ENCODE results near the gene LMBR1L.
"Not testable (repeated sequence)": the region's sequence is repeated elsewhere in the genome, so short reads cannot be mapped to it uniquely, and the experiment has no call there.

The LMBR1L gene

GRCh38 chr12:49110464-49111155 lies at the start of gene LMBR1L:
Gene LMBR1L (minus strand): TSS chr12:49110847. CDS start chr12:49110555, 292 bp downstream.
- peak; percentile 98 for DNase-seq (ENCODE audit: low spot score)

- DNase-seq (ENCODE audit: low spot score): no peak
Observed at GRCh38 chr12:49160399-49160798, 49.8 kb upstream of the LMBR1L start.

GRCh38 chr12:49154221-49154620 lies 43.6 kb upstream of the LMBR1L start:
- no peak for DNase-seq (ENCODE audit: low spot score)

- no peak for DNase-seq (ENCODE audit: low spot score)
Observed at GRCh38 chr12:49147384-49147783, 36.7 kb upstream of the LMBR1L start.

GRCh38 chr12:49146406-49146805 lies 35.8 kb upstream of the LMBR1L start:
- peak; percentile 21 for DNase-seq (ENCODE audit: low spot score)

- DNase-seq (ENCODE audit: low spot score): no peak
Observed at GRCh38 chr12:49144384-49144783, 33.7 kb upstream of the LMBR1L start.

- DNase-seq (ENCODE audit: low spot score): no peak
Observed at GRCh38 chr12:49138999-49139398, 28.4 kb upstream of the LMBR1L start.

GRCh38 chr12:49138587-49138986 lies 27.9 kb upstream of the LMBR1L start:
- DNase-seq (ENCODE audit: low spot score): no peak

GRCh38 chr12:49137476-49137875 lies 26.8 kb upstream of the LMBR1L start:
- DNase-seq (ENCODE audit: low spot score): no peak

- not testable (repeated sequence) for DNase-seq (ENCODE audit: low spot score)
Observed at GRCh38 chr12:49136997-49137396, 26.4 kb upstream of the LMBR1L start.

- no peak for DNase-seq (ENCODE audit: low spot score)
Observed at GRCh38 chr12:49133590-49133989, 22.9 kb upstream of the LMBR1L start.

- no peak for DNase-seq (ENCODE audit: low spot score)
Observed at GRCh38 chr12:49133014-49133413, 22.4 kb upstream of the LMBR1L start.

GRCh38 chr12:49131894-49132461 lies 21.3 kb upstream of the LMBR1L start:
- peak; percentile 16 for DNase-seq (ENCODE audit: low spot score)

- DNase-seq (ENCODE audit: low spot score): peak; percentile 97
Observed at GRCh38 chr12:49131051-49131893, 20.6 kb upstream of the LMBR1L start, which contains the start of gene TUBA1B. Gene TUBA1B (minus strand): TSS chr12:49131395. CDS start chr12:49131300, 95 bp downstream.

GRCh38 chr12:49130151-49131050 lies 19.8 kb upstream of the LMBR1L start:
- peak; percentile 97 for DNase-seq (ENCODE audit: low spot score)

GRCh38 chr12:49129332-49130150 lies 18.9 kb upstream of the LMBR1L start:
- no peak for DNase-seq (ENCODE audit: low spot score)

GRCh38 chr12:49127971-49128370 lies 17.3 kb upstream of the LMBR1L start:
- DNase-seq (ENCODE audit: low spot score): not testable (repeated sequence)

GRCh38 chr12:49126852-49127763 lies 16.5 kb upstream of the LMBR1L start:
- no peak for DNase-seq (ENCODE audit: low spot score)

GRCh38 chr12:49121047-49121696 lies 10.5 kb upstream of the LMBR1L start:
- DNase-seq (ENCODE audit: low spot score): peak; percentile 79
